ENCODE measurements around the gene SERPINC1. TPM values are rescaled to one million over a fixed set of nuclear protein-coding genes. Genes with fewer than 3 reads are reported as not detected.

SERPINC1 gene
- total and polyA plus RNA-seq, 9 donors: 0.37 to 1.6 (median 0.76) TPM; not detected in 5

DNA sequence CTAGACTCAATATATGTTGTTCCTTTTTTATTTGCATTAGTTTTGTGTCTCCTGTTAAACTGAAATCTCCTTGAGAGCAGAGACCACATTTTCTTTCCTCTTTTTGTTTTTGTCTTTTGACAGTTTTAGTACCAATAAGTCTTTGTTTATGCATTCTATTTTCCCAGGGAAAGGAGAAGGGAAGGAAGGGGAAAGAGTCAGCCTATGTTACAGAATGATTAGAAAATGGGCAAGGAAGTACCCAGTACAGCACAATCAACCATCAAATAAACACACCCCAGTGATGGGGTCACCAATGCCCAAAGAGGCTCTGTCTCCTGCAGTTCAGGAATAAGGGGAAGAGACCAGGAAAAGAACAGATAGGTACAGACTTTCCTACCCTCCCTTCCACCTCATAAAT is 38.9 kb downstream of the SERPINC1 start:
- Histone ChIP-seq H3K4me1 (ENCODE audit: insufficient read depth) (no peaks in the 10 kb centered on the region), H3K27me3 (no peaks in the 10 kb centered on the region), H3K4me3 (no peak overlapping the region), H3K36me3 (no peaks in the 10 kb centered on the region), H3K9me3 (no peaks in the 10 kb centered on the region), H3K27ac (no peak overlapping the region)
- no peak for DNase-seq
- TF ChIP-seq, protein P1, sequence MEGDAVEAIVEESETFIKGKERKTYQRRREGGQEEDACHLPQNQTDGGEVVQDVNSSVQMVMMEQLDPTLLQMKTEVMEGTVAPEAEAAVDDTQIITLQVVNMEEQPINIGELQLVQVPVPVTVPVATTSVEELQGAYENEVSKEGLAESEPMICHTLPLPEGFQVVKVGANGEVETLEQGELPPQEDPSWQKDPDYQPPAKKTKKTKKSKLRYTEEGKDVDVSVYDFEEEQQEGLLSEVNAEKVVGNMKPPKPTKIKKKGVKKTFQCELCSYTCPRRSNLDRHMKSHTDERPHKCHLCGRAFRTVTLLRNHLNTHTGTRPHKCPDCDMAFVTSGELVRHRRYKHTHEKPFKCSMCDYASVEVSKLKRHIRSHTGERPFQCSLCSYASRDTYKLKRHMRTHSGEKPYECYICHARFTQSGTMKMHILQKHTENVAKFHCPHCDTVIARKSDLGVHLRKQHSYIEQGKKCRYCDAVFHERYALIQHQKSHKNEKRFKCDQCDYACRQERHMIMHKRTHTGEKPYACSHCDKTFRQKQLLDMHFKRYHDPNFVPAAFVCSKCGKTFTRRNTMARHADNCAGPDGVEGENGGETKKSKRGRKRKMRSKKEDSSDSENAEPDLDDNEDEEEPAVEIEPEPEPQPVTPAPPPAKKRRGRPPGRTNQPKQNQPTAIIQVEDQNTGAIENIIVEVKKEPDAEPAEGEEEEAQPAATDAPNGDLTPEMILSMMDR (IDR thresholded peaks at IDR 0.05): no peak
- no peak for TF ChIP-seq POLR2A (IDR thresholded peaks at IDR 0.05)
- TF ChIP-seq EP300 (IDR thresholded peaks at IDR 0.05): no peak
- intact Hi-C loops (cut with DNase I): no loop called here

DNA sequence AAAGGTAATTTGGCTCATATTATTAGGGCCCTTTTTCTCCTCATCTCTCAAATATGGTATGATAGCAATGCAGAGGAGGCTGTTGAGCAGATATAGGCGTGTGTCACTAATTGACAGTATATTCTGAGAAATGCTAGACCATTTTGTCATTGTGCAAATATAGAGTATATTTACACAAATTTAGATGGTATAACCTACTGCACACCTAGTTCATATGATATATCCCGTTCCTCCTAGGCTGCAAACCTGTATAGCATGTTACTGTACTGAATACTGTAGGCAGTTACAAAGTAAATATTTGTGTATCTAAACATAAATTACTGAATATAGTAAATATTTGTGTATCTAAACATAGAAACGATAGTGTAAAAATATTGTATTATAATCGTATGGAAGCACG is 40.4 kb downstream of the SERPINC1 start:
- WGBS, 3 donors: 91 to 97% (median 91%) methylated on average over 5 of the region's 5 CpGs
- Histone ChIP-seq H3K9me3 (no peaks in the 10 kb centered on the region), H3K4me3 (no peak overlapping the region), H3K4me1 (ENCODE audit: insufficient read depth) (no peaks in the 10 kb centered on the region), H3K27ac (no peak overlapping the region), H3K36me3 (no peaks in the 10 kb centered on the region), H3K27me3 (no peaks in the 10 kb centered on the region)
- no peak for DNase-seq
- TF ChIP-seq, protein P1 (IDR thresholded peaks at IDR 0.05): no peak
- no peak for TF ChIP-seq POLR2A (IDR thresholded peaks at IDR 0.05)
- TF ChIP-seq EP300 (IDR thresholded peaks at IDR 0.05): no peak
- intact Hi-C loops (cut with DNase I): no loop called here

DNA sequence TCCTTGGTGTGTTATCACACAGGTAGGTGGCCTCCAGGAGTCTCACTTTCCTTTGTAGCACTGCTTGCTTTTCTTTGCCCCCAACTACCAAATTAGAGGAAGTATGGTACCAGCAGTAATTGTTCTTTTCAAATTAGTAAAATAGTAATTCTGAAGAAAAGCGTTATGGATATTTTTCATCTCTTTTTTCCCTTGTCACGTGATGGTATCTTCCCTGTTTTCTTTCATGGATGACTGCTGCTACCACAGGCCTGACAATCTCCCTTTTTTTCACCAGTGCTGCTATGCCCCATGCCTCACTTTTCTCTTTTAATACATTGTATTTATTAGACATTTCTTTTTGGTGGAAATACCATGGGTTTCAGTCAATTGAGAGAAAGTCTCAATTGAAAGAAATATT is 45.6 kb downstream of the SERPINC1 start:
- intact Hi-C loops (cut with DNase I): no loop called here
- Histone ChIP-seq H3K27ac (no peak overlapping the region), H3K4me1 (ENCODE audit: insufficient read depth) (peaks cover 7% of the 10 kb centered on the region), H3K9me3 (no peaks in the 10 kb centered on the region), H3K36me3 (no peaks in the 10 kb centered on the region), H3K4me3 (no peak overlapping the region), H3K27me3 (no peaks in the 10 kb centered on the region)
- no peak for DNase-seq
- 38 to 93% (median 60%) methylated on average over 2 of the region's 2 CpGs for WGBS, 3 donors
- TF ChIP-seq, protein P1 (IDR thresholded peaks at IDR 0.05): no peak
- TF ChIP-seq EP300 (IDR thresholded peaks at IDR 0.05): no peak
- TF ChIP-seq POLR2A (IDR thresholded peaks at IDR 0.05): no peak

DNA sequence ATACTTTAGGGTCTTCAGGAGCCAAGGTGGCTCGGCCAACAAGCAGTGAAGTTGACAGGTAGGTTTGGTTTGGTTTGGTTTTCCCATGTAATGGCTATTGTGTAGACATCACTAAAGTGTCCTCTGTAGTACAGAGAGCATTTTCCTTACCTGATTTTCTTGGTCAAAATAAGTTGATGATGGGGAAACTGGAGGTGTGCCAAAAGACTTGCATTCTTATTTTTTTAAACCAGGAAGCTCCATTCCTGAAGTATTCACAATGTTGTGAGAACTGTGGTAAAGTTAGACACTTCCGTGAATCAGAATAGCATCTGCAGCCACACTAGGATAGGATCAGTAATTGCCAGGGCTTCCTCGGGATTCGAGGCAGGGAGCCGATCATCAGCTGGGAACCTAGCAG is 46.0 kb downstream of the SERPINC1 start:
- TF ChIP-seq EP300 (IDR thresholded peaks at IDR 0.05) (no peak), POLR2A (IDR thresholded peaks at IDR 0.05) (no peak)
- TF ChIP-seq, protein P1 (IDR thresholded peaks at IDR 0.05): no peak
- Histone ChIP-seq H3K9me3 (no peaks in the 10 kb centered on the region), H3K36me3 (no peaks in the 10 kb centered on the region), H3K27ac (no peak overlapping the region), H3K4me1 (ENCODE audit: insufficient read depth) (peaks cover 8% of the 10 kb centered on the region), H3K27me3 (no peaks in the 10 kb centered on the region), H3K4me3 (no peak overlapping the region)
- intact Hi-C loops (cut with DNase I): no loop called here
- no peak for DNase-seq
- WGBS, 3 donors: 83 to 91% (median 90%) methylated on average over 5 of the region's 5 CpGs

Data from ovary (tissue), 9 donors.